A673 (cell line): ENCODE measurements around the gene LAD1. TPM values are rescaled to one million over a fixed set of nuclear protein-coding genes. Genes with fewer than 3 reads are reported as not detected.

Experiments used
- BruUV-seq: library from RNA; stranded (reverse); fragments of 400-500 nt; replicated peaks from 2 replicates; lab custom pipeline; 2021; lab: Mats Ljungman, UMichigan
- CTCF ChIA-PET: fragments of 300-600 bp; sonication (Branson Sonifier 250); formaldehyde crosslinking; loops from one replicate; lab custom pipeline; 2022; ENCODE audit warnings: antibody characterized with exemption; lab: Charles Lee
- POLR2A ChIA-PET: fragments of 300-600 bp; sonication (Branson Sonifier 250); formaldehyde crosslinking; loops from one replicate; lab custom pipeline; 2022; ENCODE audit warnings: antibody characterized with exemption; ENCODE audit not compliant: low non-redundant PET; lab: Charles Lee
- DNase-seq: peaks from one replicate; pipeline ENCODE4 v3.0.0-alpha.2; 2015; ENCODE audit warnings: low spot score
- H3K27ac ChIP-seq: fragments of 200-600 bp; sonication (generic); 2 replicates; pipeline ENCODE4 v1.5.1; 2016; ENCODE audit warnings: mixed run types, low read depth, mild to moderate bottlenecking, mixed read lengths, antibody characterized with exemption, low read length; ENCODE audit not compliant: poor library complexity, severe bottlenecking
- H3K27me3 ChIP-seq: fragments of 200-600 bp; sonication (generic); replicated peaks from 2 replicates; pipeline ENCODE4 v1.6.1; 2017; ENCODE audit warnings: mixed run types, low read depth, mild to moderate bottlenecking, mixed read lengths, antibody characterized with exemption, low read length; ENCODE audit not compliant: insufficient read depth, poor library complexity
- H3K36me3 ChIP-seq: fragments of 200-600 bp; sonication (generic); 2 replicates; pipeline ENCODE4 v1.6.1; 2016; ENCODE audit warnings: mixed run types, mild to moderate bottlenecking, mixed read lengths, antibody characterized with exemption, low read length; ENCODE audit not compliant: insufficient read depth, poor library complexity, severe bottlenecking
- H3K4me1 ChIP-seq: fragments of 200-600 bp; sonication (generic); 2 replicates; pipeline ENCODE4 v1.6.1; 2017; ENCODE audit warnings: mixed run types, mild to moderate bottlenecking, mixed read lengths, antibody characterized with exemption, low read length; ENCODE audit not compliant: insufficient read depth, poor library complexity, severe bottlenecking
- H3K4me3 ChIP-seq: fragments of 200-600 bp; sonication (generic); 2 replicates; pipeline ENCODE4 v1.5.1; 2016; ENCODE audit warnings: low read depth, mixed run types, mild to moderate bottlenecking, mixed read lengths, low read length; ENCODE audit not compliant: poor library complexity, severe bottlenecking
- H3K9me3 ChIP-seq: fragments of 200-600 bp; sonication (generic); 2 replicates; pipeline ENCODE4 v1.6.1; 2016; ENCODE audit warnings: mixed run types, low read depth, mild to moderate bottlenecking, mixed read lengths, antibody characterized with exemption, low read length; ENCODE audit not compliant: poor library complexity, severe bottlenecking
- EZH2 ChIP-seq: fragments of 200-600 bp; sonication (generic); IDR thresholded peaks from 2 replicates; pipeline ENCODE4 v1.6.1; 2017; ENCODE audit warnings: borderline replicate concordance, low read depth, mild to moderate bottlenecking, mixed read lengths, antibody characterized with exemption, low read length; ENCODE audit not compliant: poor library complexity, severe bottlenecking
- intact Hi-C: fragments of 100-400 bp; cut with micrococcal nuclease; formaldehyde crosslinking; loops from one replicate; pipeline ENCODE4 v1.10.0; 2022; ENCODE audit not compliant: unreplicated experiment
- total RNA-seq: library from RNA; stranded (reverse); gene quantifications from 2 replicates; pipeline ENCODE4 v1.2.3, GENCODE V29; 2021
- TF ChIP-seq, protein P1 (sequence below): fragments of 300-800, 200-600 bp; sonication (generic); conservative IDR thresholded peaks from 2 replicates; pipeline ENCODE4 v1.5.1; 2017; ENCODE audit warnings: low read depth, mild to moderate bottlenecking, antibody characterized with exemption, low read length, moderate library complexity, mixed read lengths

Gene LAD1
- total RNA-seq, 1 experiment from 2014 or later: not detected

DNA sequence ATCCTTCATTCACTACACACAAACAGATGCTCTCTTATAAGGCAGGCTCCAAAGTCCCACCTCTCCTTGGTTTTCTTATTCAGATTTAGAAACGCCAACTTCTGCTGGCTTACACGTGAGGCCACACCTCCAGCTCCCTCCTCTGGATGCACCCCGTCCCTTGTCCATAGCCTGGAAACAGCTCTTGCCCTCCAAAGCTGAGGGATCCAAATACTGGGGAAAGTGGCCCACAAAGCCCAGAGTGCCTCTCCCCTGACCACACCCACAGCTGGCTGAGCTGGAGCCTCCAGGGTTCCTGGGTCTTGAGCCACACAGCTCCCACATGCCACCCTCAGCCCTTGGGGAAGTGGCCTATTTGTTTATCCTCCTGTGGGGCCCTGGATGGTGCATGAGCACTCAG is 4.5 kb downstream of the LAD1 start:
- BruUV-seq: no TSS peak
- intact Hi-C loops: no loop called here
- no peak for DNase-seq
- ChIA-PET POLR2A (no interaction called here), CTCF (no interaction called here)
- no peaks in the 10 kb centered on the region for H3K36me3 ChIP-seq
- no peaks in the 10 kb centered on the region for H3K9me3 ChIP-seq
- TF ChIP-seq EZH2: no peak
- TF ChIP-seq, protein P1, sequence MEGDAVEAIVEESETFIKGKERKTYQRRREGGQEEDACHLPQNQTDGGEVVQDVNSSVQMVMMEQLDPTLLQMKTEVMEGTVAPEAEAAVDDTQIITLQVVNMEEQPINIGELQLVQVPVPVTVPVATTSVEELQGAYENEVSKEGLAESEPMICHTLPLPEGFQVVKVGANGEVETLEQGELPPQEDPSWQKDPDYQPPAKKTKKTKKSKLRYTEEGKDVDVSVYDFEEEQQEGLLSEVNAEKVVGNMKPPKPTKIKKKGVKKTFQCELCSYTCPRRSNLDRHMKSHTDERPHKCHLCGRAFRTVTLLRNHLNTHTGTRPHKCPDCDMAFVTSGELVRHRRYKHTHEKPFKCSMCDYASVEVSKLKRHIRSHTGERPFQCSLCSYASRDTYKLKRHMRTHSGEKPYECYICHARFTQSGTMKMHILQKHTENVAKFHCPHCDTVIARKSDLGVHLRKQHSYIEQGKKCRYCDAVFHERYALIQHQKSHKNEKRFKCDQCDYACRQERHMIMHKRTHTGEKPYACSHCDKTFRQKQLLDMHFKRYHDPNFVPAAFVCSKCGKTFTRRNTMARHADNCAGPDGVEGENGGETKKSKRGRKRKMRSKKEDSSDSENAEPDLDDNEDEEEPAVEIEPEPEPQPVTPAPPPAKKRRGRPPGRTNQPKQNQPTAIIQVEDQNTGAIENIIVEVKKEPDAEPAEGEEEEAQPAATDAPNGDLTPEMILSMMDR: no peak
- no peak overlapping the region for H3K4me3 ChIP-seq
- H3K27ac ChIP-seq: no peak overlapping the region
- peaks cover 13% of the 10 kb centered on the region for H3K27me3 ChIP-seq
- no peaks in the 10 kb centered on the region for H3K4me1 ChIP-seq

DNA sequence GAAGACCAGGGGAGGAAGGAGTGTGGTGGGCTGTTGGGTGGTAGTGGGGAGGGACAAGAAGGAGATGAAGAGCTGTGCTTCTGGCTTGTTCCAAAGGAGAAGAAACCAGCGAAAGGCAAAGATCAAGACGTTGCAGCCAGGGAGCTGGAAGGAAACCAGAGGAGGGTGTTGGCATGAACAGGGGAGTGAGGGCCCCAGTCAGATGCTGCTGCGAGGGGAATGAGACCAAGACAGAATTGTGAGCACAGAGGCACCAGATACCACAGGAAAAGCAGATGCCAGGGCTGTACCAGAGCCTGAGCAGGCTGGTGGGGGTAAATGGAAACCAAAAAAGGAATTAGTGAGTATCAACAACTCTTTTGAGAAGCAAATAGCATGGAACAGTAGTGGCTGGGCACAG is 6.0 kb downstream of the LAD1 start:
- TF ChIP-seq, protein P1: no peak
- no peak for TF ChIP-seq EZH2
- H3K36me3 ChIP-seq: no peaks in the 10 kb centered on the region
- CTCF ChIA-PET: interaction anchor here (0.6 kb wide), 1 partner anchor 42 kb away, joined by 3 read pairs; no protein-coding TSS in a partner anchor
- H3K27me3 ChIP-seq: no peaks in the 10 kb centered on the region
- no TSS peak for BruUV-seq
- DNase-seq: no peak
- POLR2A ChIA-PET: no interaction called here
- no peaks in the 10 kb centered on the region for H3K9me3 ChIP-seq
- intact Hi-C loops: no loop called here
- no peak overlapping the region for H3K4me3 ChIP-seq
- H3K4me1 ChIP-seq: no peaks in the 10 kb centered on the region
- no peak overlapping the region for H3K27ac ChIP-seq

DNA sequence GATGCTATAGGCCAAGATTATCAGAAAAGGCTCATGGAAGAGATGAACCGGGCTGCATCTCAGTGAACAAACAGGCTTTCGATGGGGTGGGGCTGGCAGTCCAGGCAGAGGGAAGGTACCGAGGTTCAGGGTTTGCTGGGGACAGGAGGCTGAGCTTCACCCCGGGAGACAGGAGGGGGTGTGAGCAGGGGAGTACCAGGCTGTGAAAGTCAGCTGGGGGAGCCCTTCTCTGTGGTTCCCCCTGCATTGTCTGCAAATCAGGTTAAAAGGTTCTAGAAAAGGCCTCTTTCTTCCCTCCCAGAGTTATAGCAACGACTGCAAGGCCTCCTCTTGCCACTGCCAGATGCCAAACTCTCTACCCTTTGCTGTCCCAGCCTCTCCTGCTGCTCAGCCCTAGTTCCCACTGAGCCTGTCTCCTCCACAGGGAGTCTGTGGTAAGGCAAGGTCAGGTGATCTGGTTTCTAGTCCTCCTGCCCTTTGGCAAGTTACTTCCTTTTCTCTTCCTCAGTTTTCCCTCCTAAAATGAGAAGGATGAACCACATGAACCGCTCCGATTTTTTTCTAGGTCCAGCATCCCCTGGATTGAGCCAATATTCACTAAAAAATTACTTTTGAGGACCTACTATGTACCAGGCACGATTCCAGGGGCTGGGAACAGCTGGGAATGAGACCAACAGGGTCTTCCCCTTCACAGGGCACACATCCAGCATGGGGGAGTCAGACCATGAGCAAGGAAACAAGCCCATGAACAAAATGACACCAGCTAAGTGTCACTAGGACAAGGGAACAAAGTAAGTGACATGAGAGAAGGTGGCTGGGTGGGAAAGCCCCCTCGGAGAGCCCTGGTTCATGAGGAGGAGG is 7.2 kb downstream of the LAD1 start:
- intact Hi-C loops: no loop called here
- no peak for TF ChIP-seq EZH2
- TF ChIP-seq, protein P1: no peak
- Histone ChIP-seq H3K4me3 (no peak overlapping the region), H3K27ac (no peak overlapping the region), H3K27me3 (no peaks in the 10 kb centered on the region), H3K36me3 (no peaks in the 10 kb centered on the region), H3K4me1 (no peaks in the 10 kb centered on the region), H3K9me3 (no peaks in the 10 kb centered on the region)
- DNase-seq: no peak
- CTCF ChIA-PET: interaction anchor here (0.6 kb wide), 1 partner anchor 44 kb away, joined by 3 read pairs; no protein-coding TSS in a partner anchor
- POLR2A ChIA-PET: no interaction called here
- BruUV-seq: no TSS peak
